Ishikawa (cell line): ENCODE measurements around the gene NHSL2.

Experiments used
- CEBPB ChIP-seq: IDR thresholded peaks from 2 replicates; pipeline ENCODE4 v1.6.1; 2012
- CREB1 ChIP-seq: IDR thresholded peaks from 2 replicates; pipeline ENCODE4 v1.6.1; 2012; ENCODE audit warnings: low read depth
- EGR1 ChIP-seq: IDR thresholded peaks from 2 replicates; pipeline ENCODE4 v1.6.1; 2012
- EP300 ChIP-seq: IDR thresholded peaks from 2 replicates; pipeline ENCODE4 v1.6.1; 2012; ENCODE audit warnings: borderline replicate concordance
- FOXM1 ChIP-seq: IDR thresholded peaks from 2 replicates; pipeline ENCODE4 v1.6.1; 2012; ENCODE audit warnings: low read depth, borderline replicate concordance
- NFIC ChIP-seq: IDR thresholded peaks from 2 replicates; pipeline ENCODE4 v1.6.1; 2012
- RAD21 ChIP-seq: IDR thresholded peaks from 2 replicates; pipeline ENCODE4 v1.6.1; 2012; ENCODE audit warnings: low read depth
- REST ChIP-seq: IDR thresholded peaks from 2 replicates; pipeline ENCODE4 v1.6.1; 2012; ENCODE audit warnings: low read depth, mild to moderate bottlenecking
- TAF1 ChIP-seq: IDR thresholded peaks from 2 replicates; pipeline ENCODE4 v1.6.1; 2012; ENCODE audit warnings: low read depth, mild to moderate bottlenecking
- TCF12 ChIP-seq: IDR thresholded peaks from 2 replicates; pipeline ENCODE4 v1.6.1; 2012; ENCODE audit warnings: low read depth
- TEAD4 ChIP-seq: IDR thresholded peaks from 2 replicates; pipeline ENCODE4 v1.6.1; 2012
- USF1 ChIP-seq: IDR thresholded peaks from 2 replicates; pipeline ENCODE4 v1.6.1; 2012
- YY1 ChIP-seq: IDR thresholded peaks from 2 replicates; pipeline ENCODE4 v1.6.1; 2012; ENCODE audit warnings: low read depth
- ZBTB7A ChIP-seq: IDR thresholded peaks from 2 replicates; pipeline ENCODE4 v1.6.1; 2012; ENCODE audit warnings: low read depth
- TF ChIP-seq, protein P1 (sequence below): IDR thresholded peaks from 2 replicates; pipeline ENCODE4 v1.6.1; 2012

NHSL2 gene

GRCh38 chrX:72165551-72165950 lies 254.9 kb downstream of the NHSL2 start:
- TF ChIP-seq EGR1 (no peak), TAF1 (no peak), TCF12 (no peak)
- TF ChIP-seq, protein P1, sequence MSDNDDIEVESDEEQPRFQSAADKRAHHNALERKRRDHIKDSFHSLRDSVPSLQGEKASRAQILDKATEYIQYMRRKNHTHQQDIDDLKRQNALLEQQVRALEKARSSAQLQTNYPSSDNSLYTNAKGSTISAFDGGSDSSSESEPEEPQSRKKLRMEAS: no peak

GRCh38 chrX:72169008-72169728 lies 258.5 kb downstream of the NHSL2 start:
- TF ChIP-seq TCF12 (no peak), EGR1 (no peak), ZBTB7A (no peak), TAF1 (no peak), FOXM1 (no peak), RAD21 (no peak), USF1 (no peak), NFIC (no peak), TEAD4 (no peak), EP300 (no peak), CREB1 (no peak), YY1 (no peak), REST (no peak), CEBPB (no peak)
- TF ChIP-seq, protein P1: no peak

DNA sequence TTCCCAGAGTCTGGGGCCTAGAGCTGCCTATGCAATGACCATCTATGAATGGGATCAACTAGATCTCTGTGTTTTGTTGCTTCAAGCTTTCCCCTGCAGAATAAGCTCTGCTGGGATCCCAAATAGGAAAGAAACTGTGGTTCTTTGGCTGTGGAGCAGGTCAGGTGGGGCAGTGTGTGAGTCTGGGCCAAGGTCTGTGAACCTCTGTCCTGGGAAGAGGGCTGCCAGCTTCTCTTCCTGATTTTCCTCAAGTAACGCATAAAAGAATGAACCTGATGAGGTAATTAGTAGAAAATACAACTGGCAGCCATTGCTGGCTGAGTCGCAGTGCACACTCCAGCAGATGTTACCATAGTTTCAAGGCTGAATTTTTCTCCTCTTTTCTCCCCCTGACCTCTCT lies 266.3 kb downstream of the NHSL2 start:
- TF ChIP-seq ZBTB7A (no peak), TAF1 (no peak), NFIC (no peak), TCF12 (no peak), FOXM1 (no peak), EP300 (no peak), YY1 (no peak), USF1 (no peak), TEAD4 (no peak), RAD21 (no peak), EGR1 (no peak), CREB1 (no peak), REST (no peak), CEBPB (no peak)
- TF ChIP-seq, protein P1: no peak

GRCh38 chrX:72180539-72180938 lies 269.9 kb downstream of the NHSL2 start:
- TF ChIP-seq FOXM1 (no peak), ZBTB7A (no peak), EP300 (no peak), TEAD4 (no peak), TCF12 (no peak), TAF1 (no peak), NFIC (no peak), CREB1 (no peak), EGR1 (no peak), USF1 (no peak)
